Skeletal muscle tissue (tissue), 4 donors: ENCODE measurements around the gene RHOA. TPM values are rescaled to one million over a fixed set of nuclear protein-coding genes. Genes with fewer than 3 reads are reported as not detected.
A peak's percentile ranks its signal among the peaks of the same experiment; 100 is the strongest.
"Not testable (repeated sequence)": the region's sequence is repeated elsewhere in the genome, so short reads cannot be mapped to it uniquely, and the experiment has no call there.

Experiments used
- H3K27ac ChIP-seq: one replicate; pipeline ENCODE4 v1.7.0; 2013; ENCODE audit warnings: mild to moderate bottlenecking, low read depth, low read length, inconsistent platforms
- H3K27me3 ChIP-seq, 3 donors: one replicate each; pipeline ENCODE4 v1.7.0; 2013; ENCODE audit warnings: low read length in 3 of 3; ENCODE audit not compliant: control insufficient read depth in 3 of 3, insufficient read depth in 3 of 3
- H3K36me3 ChIP-seq, 3 donors: one replicate each; pipeline ENCODE4 v1.7.0; 2013; ENCODE audit warnings: low read length in 3 of 3; ENCODE audit not compliant: control insufficient read depth in 3 of 3, insufficient read depth in 3 of 3
- H3K4me1 ChIP-seq, 3 donors: one replicate each; pipeline ENCODE4 v1.7.0; 2013; ENCODE audit warnings: low read length in 3 of 3, mild to moderate bottlenecking in 3 of 3; ENCODE audit not compliant: control insufficient read depth in 3 of 3, insufficient read depth in 3 of 3
- H3K4me3 ChIP-seq, 3 donors: one replicate each; pipeline ENCODE4 v1.7.0; 2013; ENCODE audit warnings: low read length in 3 of 3
- H3K9ac ChIP-seq, 3 donors: one replicate each; pipeline ENCODE4 v1.7.0; 2013; ENCODE audit warnings: low read length in 3 of 3, mild to moderate bottlenecking in 3 of 3, moderate library complexity in 2 of 3, low read depth in 1 of 3
- H3K9me3 ChIP-seq, 3 donors: one replicate each; pipeline ENCODE4 v1.7.0; 2013; ENCODE audit warnings: low read length in 3 of 3; ENCODE audit not compliant: control insufficient read depth in 3 of 3
- total RNA-seq: library from RNA; depleted of rRNA; stranded (reverse); fragments of >200 nt; gene quantifications from one replicate; pipeline ENCODE4 v1.2.3, GENCODE V29; 2014
- donor health status: Osteomylitis.

RHOA gene
- total RNA-seq, 1 donor from 2014 or later: 291 TPM

DNA sequence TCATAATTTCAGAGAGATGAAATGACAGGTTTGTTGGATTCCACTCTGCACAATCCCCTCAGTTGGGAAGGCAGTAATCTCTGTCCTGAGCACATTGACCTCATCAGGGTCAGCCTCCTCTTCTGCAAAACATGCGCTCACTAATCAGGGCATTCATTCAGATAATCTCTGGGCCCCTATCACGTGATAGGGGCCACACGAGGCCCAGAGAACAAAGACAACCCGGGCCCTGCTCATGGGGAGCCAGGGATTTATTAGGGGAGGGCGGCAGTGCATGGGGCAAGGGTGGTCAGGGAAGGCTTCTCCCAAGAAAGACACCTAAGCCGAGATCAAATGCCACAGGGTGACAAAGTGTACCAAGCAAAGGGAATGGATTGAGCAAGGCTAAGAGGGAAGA, 1.6 kb upstream of the RHOA start:
- peak overlapping the region; percentile 91 to 99 (median 92) for H3K9ac ChIP-seq
- H3K36me3 ChIP-seq: peaks cover 18 to 33% (median 28%) of the 10 kb centered on the region in 3 donors
- peak overlapping the region; percentile 89 for H3K27ac ChIP-seq
- no peaks in the 10 kb centered on the region for H3K9me3 ChIP-seq
- H3K4me1 ChIP-seq: peaks cover 32 to 54% (median 35%) of the 10 kb centered on the region in 3 donors
- peak overlapping the region; percentile 94 to 100 (median 95) for H3K4me3 ChIP-seq
- H3K27me3 ChIP-seq: no peaks in the 10 kb centered on the region

GRCh38 chr3:49412632-49413337, 1.0 kb upstream of the RHOA start:
- Histone ChIP-seq H3K9ac (peak overlapping the region; percentile 91 to 99 (median 92)), H3K36me3 (peaks cover 17 to 33% (median 26%) of the 10 kb centered on the region in 3 donors), H3K4me3 (peak overlapping the region; percentile 94 to 100 (median 95)), H3K27me3 (no peaks in the 10 kb centered on the region), H3K27ac (peak overlapping the region; percentile 89), H3K4me1 (peaks cover 32 to 57% (median 35%) of the 10 kb centered on the region in 3 donors), H3K9me3 (no peaks in the 10 kb centered on the region)

DNA sequence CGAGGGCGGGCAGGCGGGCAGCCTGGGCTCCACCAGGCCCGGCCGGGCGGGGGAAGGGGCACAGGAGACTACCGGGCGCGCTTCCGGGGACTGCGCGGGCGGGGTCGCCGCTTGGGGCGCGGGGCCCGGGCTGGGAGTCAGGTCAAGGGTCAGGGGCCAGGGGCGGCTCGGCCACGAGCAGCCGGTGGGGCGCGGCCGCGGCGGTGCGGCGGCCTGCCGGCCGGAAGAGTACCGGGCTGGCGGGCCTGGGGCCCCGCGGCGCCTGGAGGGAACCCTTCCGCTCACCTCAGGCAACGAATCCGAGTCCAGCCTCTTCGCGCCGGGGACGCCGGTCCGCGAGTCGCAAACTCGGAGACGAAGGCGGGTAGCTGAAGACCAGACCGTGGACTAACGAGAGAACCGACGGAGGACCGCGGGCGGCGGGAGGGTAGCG, 225 bp downstream of the RHOA start:
- Histone ChIP-seq H3K9ac (peak overlapping the region; percentile 85 to 94 (median 93)), H3K9me3 (no peaks in the 10 kb centered on the region), H3K27me3 (no peaks in the 10 kb centered on the region), H3K36me3 (peaks cover 6 to 23% (median 14%) of the 10 kb centered on the region in 3 donors), H3K4me1 (peaks cover 44 to 56% (median 45%) of the 10 kb centered on the region in 3 donors), H3K4me3 (peak overlapping the region; percentile 83 to 93 (median 88)), H3K27ac (peak overlapping the region; percentile 89)

GRCh38 chr3:49410846-49411534, 786 bp downstream of the RHOA start:
- no peaks in the 10 kb centered on the region for H3K9me3 ChIP-seq
- peaks cover 45 to 54% (median 47%) of the 10 kb centered on the region in 3 donors for H3K4me1 ChIP-seq
- peak overlapping the region; percentile 89 for H3K27ac ChIP-seq
- no peaks in the 10 kb centered on the region for H3K27me3 ChIP-seq
- H3K36me3 ChIP-seq: peaks cover 6 to 18% (median 10%) of the 10 kb centered on the region in 3 donors
- H3K4me3 ChIP-seq: peak overlapping the region; percentile 83 to 93 (median 88)
- peak overlapping the region; percentile 85 to 94 (median 93) for H3K9ac ChIP-seq

DNA sequence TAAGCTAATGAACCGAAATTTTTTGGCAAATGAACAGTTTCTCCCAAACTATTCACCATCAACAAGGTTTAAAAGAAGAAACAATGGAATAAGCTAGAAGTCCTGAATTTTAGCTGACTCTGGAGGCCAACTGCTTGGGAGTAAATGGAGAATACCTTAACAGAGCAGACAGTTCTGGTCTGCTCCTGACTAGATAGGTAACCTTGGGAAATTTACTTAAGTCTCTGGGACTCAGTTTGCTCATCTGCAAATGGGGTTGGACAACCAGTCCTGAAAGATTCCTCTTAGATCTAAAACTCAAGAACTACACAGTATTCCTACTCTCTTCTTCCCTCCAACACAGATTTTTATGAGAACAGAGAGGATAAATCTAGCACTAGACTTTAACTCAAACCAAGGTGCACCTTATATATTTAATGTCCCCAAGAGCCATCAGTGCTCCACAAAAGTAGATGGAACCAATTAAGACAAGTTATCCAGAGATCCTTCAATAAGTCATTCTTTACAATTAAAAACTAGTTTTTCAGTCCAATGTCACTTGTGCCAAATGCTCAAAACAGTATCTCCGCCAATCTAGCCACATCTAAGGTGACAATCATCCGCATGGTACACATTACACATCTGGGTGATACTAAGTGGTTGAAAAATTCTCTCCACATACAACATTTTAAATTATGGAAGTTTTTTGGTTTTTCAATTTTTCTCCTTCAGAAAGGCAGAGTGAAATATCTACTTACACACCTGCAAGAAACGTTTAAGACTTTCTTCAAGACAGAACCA, 1.5 kb downstream of the RHOA start:
- Histone ChIP-seq H3K4me1 (peaks cover 45 to 54% (median 50%) of the 10 kb centered on the region in 3 donors), H3K36me3 (peaks cover 6 to 12% (median 6%) of the 10 kb centered on the region in 3 donors), H3K27ac (peak overlapping the region; percentile 89), H3K4me3 (peak overlapping the region; percentile 83 to 93 (median 88)), H3K9me3 (no peaks in the 10 kb centered on the region), H3K27me3 (no peaks in the 10 kb centered on the region), H3K9ac (peak overlapping the region; percentile 85 to 94 (median 93))

DNA sequence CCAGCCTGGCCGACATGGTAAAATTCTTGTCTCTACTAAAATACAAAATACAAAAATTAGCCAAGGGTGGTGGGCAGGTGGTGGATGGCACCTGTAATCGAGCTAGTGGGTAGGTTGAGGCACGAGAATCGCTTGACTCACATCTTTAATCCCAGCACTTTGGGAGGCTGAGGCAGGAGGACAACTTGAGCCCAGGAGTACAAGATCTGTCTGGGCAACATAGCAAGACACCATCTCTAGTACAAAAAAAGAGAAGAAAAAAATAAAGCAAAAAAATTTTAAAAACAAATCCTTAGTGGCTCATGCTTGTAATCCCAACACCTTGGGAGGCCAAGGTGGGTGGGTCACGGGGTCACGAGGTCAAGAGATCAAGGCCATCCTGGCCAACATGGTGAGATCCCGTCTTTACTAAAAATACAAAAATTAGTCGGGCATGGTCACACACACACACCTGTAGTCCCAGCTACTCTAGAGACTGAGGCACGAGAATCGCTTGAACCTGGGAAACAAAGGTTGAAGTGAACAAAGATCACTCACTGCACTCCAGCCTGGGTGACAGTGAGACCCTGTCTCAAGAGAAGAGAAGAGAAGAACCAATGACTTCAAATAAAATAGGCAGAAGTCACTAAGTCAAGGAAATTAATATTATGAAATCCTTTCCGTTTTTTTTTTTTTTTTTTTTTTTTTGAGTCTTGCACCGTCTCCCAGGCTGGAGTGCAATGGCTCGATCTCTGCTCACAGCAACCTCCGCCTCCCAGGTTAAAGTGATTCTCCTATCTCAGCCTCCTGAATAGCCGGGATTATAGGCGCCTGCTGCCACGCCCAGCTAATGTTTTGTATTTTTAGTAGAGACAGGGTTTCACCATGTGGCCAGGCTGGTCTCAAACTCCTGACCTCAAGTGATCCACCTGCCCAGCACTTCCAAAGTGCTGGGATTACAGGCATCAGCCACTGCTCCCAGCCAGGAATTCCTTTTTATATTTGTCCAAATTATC, 4.9 kb downstream of the RHOA start:
- H3K9ac ChIP-seq: peak overlapping the region in 1 of 3 donors; percentile 30
- peaks cover 45 to 48% (median 46%) of the 10 kb centered on the region in 3 donors for H3K4me1 ChIP-seq
- H3K27ac ChIP-seq: peak overlapping the region; percentile 52
- H3K4me3 ChIP-seq: peak overlapping the region in 1 of 3 donors; percentile 18
- H3K36me3 ChIP-seq: no peaks in the 10 kb centered on the region
- H3K9me3 ChIP-seq: no peaks in the 10 kb centered on the region
- H3K27me3 ChIP-seq: no peaks in the 10 kb centered on the region

DNA sequence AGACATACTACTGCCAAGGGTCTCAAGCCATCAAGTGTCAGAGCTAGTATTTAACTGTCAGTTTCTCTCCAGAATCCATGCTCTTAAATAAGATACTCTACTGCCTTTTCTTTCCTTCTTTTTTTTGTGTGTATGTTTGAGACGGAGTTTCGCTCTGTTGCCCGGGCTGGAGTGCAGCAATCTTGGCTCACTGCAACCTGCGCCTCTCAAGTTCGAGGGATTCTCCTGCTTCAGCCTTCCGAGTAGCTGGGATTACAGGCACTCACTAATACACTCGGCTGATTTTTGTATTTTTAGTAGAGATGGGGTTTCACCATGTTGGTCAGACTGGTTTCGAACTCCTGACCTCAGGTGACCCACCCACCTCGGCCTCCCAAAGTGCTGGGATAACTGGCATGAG, 6.2 kb downstream of the RHOA start:
- Histone ChIP-seq H3K4me3 (peak overlapping the region in 1 of 3 donors; percentile 51), H3K27ac (peak overlapping the region; percentile 52), H3K4me1 (peaks cover 49 to 54% (median 54%) of the 10 kb centered on the region in 3 donors), H3K9ac (peak overlapping the region; percentile 0 to 76 (median 19))
- not testable (repeated sequence) for H3K36me3 ChIP-seq, H3K27me3 ChIP-seq, H3K9me3 ChIP-seq

GRCh38 chr3:49403891-49404290, 7.9 kb downstream of the RHOA start:
- Histone ChIP-seq H3K36me3 (peaks cover 0 to 4% (median 0%) of the 10 kb centered on the region in 3 donors), H3K27ac (no peak overlapping the region), H3K9ac (no peak overlapping the region), H3K27me3 (no peaks in the 10 kb centered on the region), H3K4me1 (peaks cover 44 to 49% (median 45%) of the 10 kb centered on the region in 3 donors), H3K4me3 (peak overlapping the region in 1 of 3 donors; percentile 15), H3K9me3 (no peaks in the 10 kb centered on the region)

GRCh38 chr3:49401766-49402165, 10.0 kb downstream of the RHOA start:
- Histone ChIP-seq H3K9ac (no peak overlapping the region), H3K27me3 (no peaks in the 10 kb centered on the region), H3K9me3 (no peaks in the 10 kb centered on the region), H3K4me1 (peaks cover 38 to 50% (median 44%) of the 10 kb centered on the region in 3 donors), H3K4me3 (no peak overlapping the region), H3K36me3 (peaks cover 0 to 4% (median under 1%) of the 10 kb centered on the region in 3 donors), H3K27ac (no peak overlapping the region)
